NCI-H2107 treated with DMSO at 0.1 percent for 48 hours (cell line): ENCODE measurements around the gene TNPO1.
"Not testable (repeated sequence)": the region's sequence is repeated elsewhere in the genome, so short reads cannot be mapped to it uniquely, and the experiment has no call there.

Experiments used
- DNase-seq: peaks from one replicate; lab custom pipeline; 2025; ENCODE audit not compliant: unreplicated experiment; lab: John Stamatoyannopoulos, UW

TNPO1 gene

GRCh38 chr5:72816284-72817075, at the start of gene TNPO1:
Gene TNPO1, plus strand, starts transcription at chr5:72816661. Its CDS starts 77 bp downstream, at chr5:72816738.
- DNase-seq, result peak; percentile 19

GRCh38 chr5:72767289-72768010, 49.0 kb upstream of the TNPO1 start:
- no peak for DNase-seq

- no peak for DNase-seq
These were observed 46.2 kb upstream of the TNPO1 start for GRCh38 chr5:72770266-72770665.

- DNase-seq, result no peak
These were observed 39.8 kb upstream of the TNPO1 start for GRCh38 chr5:72776684-72777083.

GRCh38 chr5:72779520-72779919, 36.9 kb upstream of the TNPO1 start:
- no peak for DNase-seq

- no peak for DNase-seq
These were observed 33.1 kb upstream of the TNPO1 start for GRCh38 chr5:72783354-72783753.

GRCh38 chr5:72784129-72784528, 32.3 kb upstream of the TNPO1 start:
- no peak for DNase-seq

GRCh38 chr5:72785801-72786200, 30.7 kb upstream of the TNPO1 start:
- no peak for DNase-seq

GRCh38 chr5:72786676-72787075, 29.8 kb upstream of the TNPO1 start:
- DNase-seq, result no peak

GRCh38 chr5:72788866-72789505, 27.5 kb upstream of the TNPO1 start:
- no peak for DNase-seq

GRCh38 chr5:72790186-72790585, 26.3 kb upstream of the TNPO1 start:
- DNase-seq, result no peak

- not testable (repeated sequence) for DNase-seq
These were observed 23.8 kb upstream of the TNPO1 start for GRCh38 chr5:72792662-72793061.

- DNase-seq, result no peak
These were observed 20.5 kb upstream of the TNPO1 start for GRCh38 chr5:72796001-72796400.

- no peak for DNase-seq
These were observed 16.7 kb upstream of the TNPO1 start for GRCh38 chr5:72799721-72800120.

- DNase-seq, result not testable (repeated sequence)
These were observed 7.8 kb upstream of the TNPO1 start for GRCh38 chr5:72808637-72809036.

- no peak for DNase-seq
These were observed 4.6 kb upstream of the TNPO1 start for GRCh38 chr5:72811849-72812248.

GRCh38 chr5:72812488-72812887, 4.0 kb upstream of the TNPO1 start:
- no peak for DNase-seq

GRCh38 chr5:72814104-72814503, 2.4 kb upstream of the TNPO1 start:
- no peak for DNase-seq

GRCh38 chr5:72814864-72815263, 1.6 kb upstream of the TNPO1 start:
- no peak for DNase-seq

- DNase-seq, result peak; percentile 47
These were observed 729 bp upstream of the TNPO1 start for GRCh38 chr5:72815580-72816283.

- no peak for DNase-seq
These were observed 618 bp downstream of the TNPO1 start for GRCh38 chr5:72817076-72817481.
